HG03558 (cell line): ENCODE data around the gene STARD5.

Experiments used
- ATAC-seq: cut with Tn5 transposase; IDR thresholded peaks from one replicate; pipeline ENCODE4 v1.9.1; 2021; ENCODE audit warnings: moderate number of reproducible peaks; ENCODE audit not compliant: unreplicated experiment; ENCODE audit errors: extremely low read depth

Gene STARD5

GRCh38 chr15:81297147-81297572 is 26.8 kb downstream of the STARD5 start:
- no peak for ATAC-seq

GRCh38 chr15:81296673-81297072 is 27.3 kb downstream of the STARD5 start:
- ATAC-seq = peak; percentile 24

- no peak for ATAC-seq
Measured at GRCh38 chr15:81296186-81296585, 27.8 kb downstream of the STARD5 start.

- ATAC-seq = no peak
Measured at GRCh38 chr15:81295486-81296121, 28.3 kb downstream of the STARD5 start.

- ATAC-seq = no peak
Measured at GRCh38 chr15:81294516-81294880, 29.4 kb downstream of the STARD5 start.

- peak; percentile 50 for ATAC-seq
Measured at GRCh38 chr15:81293728-81294515, 30.0 kb downstream of the STARD5 start.

- ATAC-seq = no peak
Measured at GRCh38 chr15:81292523-81293001, 31.4 kb downstream of the STARD5 start.

- no peak for ATAC-seq
Measured at GRCh38 chr15:81291916-81292522, 31.9 kb downstream of the STARD5 start.

- no peak for ATAC-seq
Measured at GRCh38 chr15:81289910-81290309, 34.0 kb downstream of the STARD5 start.

- ATAC-seq = no peak
Measured at GRCh38 chr15:81288616-81289015, 35.3 kb downstream of the STARD5 start.

- no peak for ATAC-seq
Measured at GRCh38 chr15:81288040-81288439, 35.9 kb downstream of the STARD5 start.

GRCh38 chr15:81286621-81287121 is 37.3 kb downstream of the STARD5 start:
- ATAC-seq = no peak

GRCh38 chr15:81285461-81285860 is 38.5 kb downstream of the STARD5 start:
- ATAC-seq = no peak

- no peak for ATAC-seq
Measured at GRCh38 chr15:81284256-81285031, 39.5 kb downstream of the STARD5 start.

- ATAC-seq = no peak
Measured at GRCh38 chr15:81282911-81283310, 41.0 kb downstream of the STARD5 start.

GRCh38 chr15:81282606-81282895 is 41.4 kb downstream of the STARD5 start:
- no peak for ATAC-seq

- no peak for ATAC-seq
Measured at GRCh38 chr15:81281766-81282605, 42.0 kb downstream of the STARD5 start.

GRCh38 chr15:81281456-81281735 is 42.5 kb downstream of the STARD5 start:
- no peak for ATAC-seq

GRCh38 chr15:81280696-81281455 is 43.1 kb downstream of the STARD5 start:
- no peak for ATAC-seq
